IMR-90 (cell line): Measurements from ENCODE around the gene ALK.

Experiments
- FOS ChIP-seq: fragments of 150-350 bp; IDR thresholded peaks from 2 replicates; pipeline ENCODE4 v1.6.1; 2016; ENCODE audit warnings: low read depth, low read length
- TF ChIP-seq, protein P1 (sequence below): conservative IDR thresholded peaks from 2 replicates; pipeline ENCODE4 v1.5.1; 2012; ENCODE audit warnings: mild to moderate bottlenecking, low read depth, low read length, improper control_type of control experiment

DNA sequence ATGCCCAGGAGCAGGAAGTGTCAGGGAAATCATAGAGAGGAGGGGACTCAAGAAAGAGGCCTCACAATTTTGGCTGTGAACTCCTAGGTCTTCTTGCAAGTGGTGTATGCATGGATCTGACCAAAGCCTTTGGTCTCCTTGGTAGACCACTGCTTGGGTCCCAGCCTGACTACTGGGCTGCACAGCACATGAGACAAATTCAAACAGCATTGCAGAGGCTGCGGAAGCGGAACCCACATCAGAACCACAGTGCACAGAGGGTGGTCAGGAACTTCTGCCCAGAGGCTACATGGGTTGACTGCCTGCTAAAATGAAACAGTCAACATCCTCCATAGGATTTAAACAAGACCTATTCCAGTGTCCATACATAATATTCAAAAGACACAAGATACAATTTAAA, 766.8 kb downstream of the ALK start:
- TF ChIP-seq, protein P1, sequence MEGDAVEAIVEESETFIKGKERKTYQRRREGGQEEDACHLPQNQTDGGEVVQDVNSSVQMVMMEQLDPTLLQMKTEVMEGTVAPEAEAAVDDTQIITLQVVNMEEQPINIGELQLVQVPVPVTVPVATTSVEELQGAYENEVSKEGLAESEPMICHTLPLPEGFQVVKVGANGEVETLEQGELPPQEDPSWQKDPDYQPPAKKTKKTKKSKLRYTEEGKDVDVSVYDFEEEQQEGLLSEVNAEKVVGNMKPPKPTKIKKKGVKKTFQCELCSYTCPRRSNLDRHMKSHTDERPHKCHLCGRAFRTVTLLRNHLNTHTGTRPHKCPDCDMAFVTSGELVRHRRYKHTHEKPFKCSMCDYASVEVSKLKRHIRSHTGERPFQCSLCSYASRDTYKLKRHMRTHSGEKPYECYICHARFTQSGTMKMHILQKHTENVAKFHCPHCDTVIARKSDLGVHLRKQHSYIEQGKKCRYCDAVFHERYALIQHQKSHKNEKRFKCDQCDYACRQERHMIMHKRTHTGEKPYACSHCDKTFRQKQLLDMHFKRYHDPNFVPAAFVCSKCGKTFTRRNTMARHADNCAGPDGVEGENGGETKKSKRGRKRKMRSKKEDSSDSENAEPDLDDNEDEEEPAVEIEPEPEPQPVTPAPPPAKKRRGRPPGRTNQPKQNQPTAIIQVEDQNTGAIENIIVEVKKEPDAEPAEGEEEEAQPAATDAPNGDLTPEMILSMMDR, result no peak
- no peak for TF ChIP-seq FOS
